Heart left ventricle (tissue), 13 donors: ENCODE data around the gene PI16.

Experiments
- CTCF ChIP-seq, 12 donors: fragments of 200-600 bp; sonication (generic) in 4 of 12; IDR thresholded peaks; one replicate each; pipeline versions ENCODE4 v1.5.0 to v1.8.0; 2018 to 2022; ENCODE audit warnings: antibody characterized with exemption in 12 of 12, mild to moderate bottlenecking in 5 of 12
- POLR2A ChIP-seq, 2 donors: fragments of 450-650 bp; IDR thresholded peaks; one replicate each; pipeline ENCODE4 v1.6.1; 2017; ENCODE audit warnings: antibody characterized with exemption in 2 of 2, mild to moderate bottlenecking in 2 of 2, moderate library complexity in 2 of 2
- donor health status: ischemic (EF 13 %, LVEDD 7.1; RV severe dilation, severe dysfunction).
- donor health status: DM: no; HTN: yes; CAD: no.
- donor health status: DM: no; HTN: no; CAD: no.
- donor health status: ischemic (EF 25% LVEDD 6.9; RV normal size, moderate dysfunction).
- donor health status: ischemic (EF 25% LVEDD 5.7; RV mildly dilated, moderate dysfunction).
- donor health status: ischemic (EF 35%, LVEDD 5.7; RV mildly dilated, moderate dysfunction).
- donor health status: nonischemic (EF 11% LVEDD 7.7; RV severe dilation, severe dysfunction).
- donor health status: DM: yes; HTN: yes; CAD: no.
- donor health status: PGD.
- donor health status: ischemic (EF 29% LVEDD 5.4; RV normal size, mild dysfunction).
- donor health status: nonischemic (EF 23%, LVEDD 6.1; RV moderate dilation, normal function).

GRCh38 chr6:36971921-36972673, 17.6 kb downstream of the PI16 start:
- no peak for TF ChIP-seq CTCF (IDR thresholded peaks at IDR 0.05)
- TF ChIP-seq POLR2A (IDR thresholded peaks at IDR 0.05), result no peak
